Activated CD8-positive, alpha-beta memory T cell treated with anti-CD3 and anti-CD28 coated beads for 36 hours (primary cell): ENCODE measurements around the gene ZNHIT6. TPM values are rescaled to one million over a fixed set of nuclear protein-coding genes. Genes with fewer than 3 reads are reported as not detected.

ENCODE experiments used
- CTCF ChIA-PET: fragments of 350-600 bp; sonication (Branson Sonifier 250); formaldehyde crosslinking; loops from one replicate; lab custom pipeline; 2021; ENCODE audit warnings: antibody characterized with exemption; lab: Charles Lee
- POLR2A ChIA-PET: fragments of 350-600 bp; sonication (Branson Sonifier 250); formaldehyde crosslinking; loops from one replicate; lab custom pipeline; 2021; ENCODE audit warnings: antibody characterized with exemption; lab: Charles Lee
- total RNA-seq, 2 experiments: library from RNA; stranded (reverse); gene quantifications; one replicate each; pipeline ENCODE4 v1.2.3, GENCODE V29; 2021

ZNHIT6 gene
- total RNA-seq, 2 experiments from 2014 or later: 32.5 to 32.7 TPM

DNA sequence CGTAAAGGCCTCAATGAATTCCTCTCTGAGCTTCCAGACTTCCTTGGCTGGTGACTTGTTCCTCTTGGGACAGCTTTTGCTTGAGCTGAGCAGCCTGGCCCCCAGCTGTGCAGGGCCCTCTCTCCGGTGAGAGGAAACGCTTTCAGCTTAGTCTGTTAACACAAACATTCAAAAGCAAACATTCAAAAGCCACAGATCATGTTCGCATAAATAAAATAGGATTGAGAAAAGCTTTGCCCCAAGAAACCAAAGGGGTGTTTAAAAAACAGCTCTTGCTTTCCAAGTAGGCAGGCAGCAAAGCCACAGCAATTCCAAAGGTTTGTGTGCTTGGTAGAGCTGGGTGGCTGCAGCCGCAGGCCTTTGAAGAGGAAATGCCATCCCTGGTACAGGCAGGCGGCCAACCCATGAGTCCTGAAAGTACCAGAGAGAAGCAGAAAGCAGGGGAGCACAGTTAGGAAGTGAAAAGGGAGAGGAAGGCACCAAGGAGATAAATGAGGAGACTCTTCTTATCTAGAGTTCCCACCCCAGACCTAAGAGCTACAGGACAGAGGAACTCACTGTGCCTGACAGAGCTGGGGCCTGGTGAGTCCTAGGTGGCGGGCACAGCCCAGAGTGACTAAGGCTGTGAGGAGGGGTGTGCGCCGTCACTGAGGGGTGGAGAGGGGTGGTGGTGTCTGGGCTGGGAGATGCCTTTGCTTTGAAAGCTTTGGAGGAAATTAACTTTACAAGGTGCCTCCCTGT, 79.3 kb downstream of the ZNHIT6 start:
- POLR2A ChIA-PET: no interaction called here
- CTCF ChIA-PET: no interaction called here

DNA sequence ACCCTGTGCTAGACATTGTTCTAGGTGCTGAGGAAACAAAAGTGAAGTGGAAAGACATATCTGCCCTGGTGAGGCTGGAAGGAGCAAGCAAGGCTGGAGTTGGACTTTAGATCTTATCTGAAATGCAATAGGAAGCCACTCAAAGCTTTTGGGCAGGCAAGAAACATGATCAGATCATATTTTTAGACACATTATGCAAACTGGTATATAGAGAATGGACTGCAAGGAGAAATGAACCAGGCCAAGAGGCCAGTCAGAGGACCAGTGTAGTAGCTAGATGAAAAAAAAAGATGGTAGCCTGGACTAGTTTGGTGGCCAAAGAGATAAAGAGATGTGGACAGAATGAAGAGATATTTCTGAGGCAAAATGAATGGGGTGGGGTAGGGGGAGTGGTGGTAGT, 81.4 kb downstream of the ZNHIT6 start:
- CTCF ChIA-PET: no interaction called here
- POLR2A ChIA-PET: no interaction called here

DNA sequence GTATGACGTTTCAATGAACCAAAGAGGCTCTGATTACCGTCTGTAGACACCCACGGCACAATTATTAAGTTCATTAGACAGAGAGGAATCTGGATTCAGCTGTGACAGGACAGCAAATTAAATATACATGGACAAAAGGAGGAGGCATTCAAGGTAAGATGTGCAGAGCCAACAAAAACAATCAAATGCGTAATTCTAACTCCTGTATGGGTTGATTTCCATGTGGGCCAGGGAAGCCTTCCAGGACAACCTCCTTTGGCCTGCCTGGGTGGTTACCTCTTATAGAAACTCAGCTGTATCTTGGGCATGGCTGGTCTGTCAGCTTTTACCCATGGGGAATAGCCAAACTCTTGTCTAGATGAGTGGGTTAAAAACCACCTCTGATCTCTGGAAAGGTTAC, 83.9 kb downstream of the ZNHIT6 start:
- ChIA-PET CTCF (no interaction called here), POLR2A (no interaction called here)

DNA sequence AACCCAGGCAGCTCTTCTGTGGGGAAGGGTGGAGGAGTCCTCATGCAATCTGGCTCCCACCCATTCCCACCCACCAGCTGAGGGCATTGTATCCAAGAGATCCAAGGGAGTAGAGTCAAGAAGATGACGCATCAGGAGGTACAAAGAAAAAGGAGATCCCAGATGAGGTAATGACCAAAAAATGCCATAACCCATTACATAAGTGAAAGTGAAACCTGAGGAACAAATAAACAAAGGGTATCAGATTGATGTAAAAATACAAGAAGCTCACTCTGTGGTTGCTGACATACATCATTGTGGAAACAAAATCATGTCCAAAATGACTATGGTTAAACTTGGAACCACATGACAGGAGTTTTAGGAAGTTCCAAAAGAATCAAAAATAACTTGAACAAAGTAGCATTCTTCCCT, 85.2 kb downstream of the ZNHIT6 start:
- ChIA-PET CTCF (no interaction called here), POLR2A (no interaction called here)

DNA sequence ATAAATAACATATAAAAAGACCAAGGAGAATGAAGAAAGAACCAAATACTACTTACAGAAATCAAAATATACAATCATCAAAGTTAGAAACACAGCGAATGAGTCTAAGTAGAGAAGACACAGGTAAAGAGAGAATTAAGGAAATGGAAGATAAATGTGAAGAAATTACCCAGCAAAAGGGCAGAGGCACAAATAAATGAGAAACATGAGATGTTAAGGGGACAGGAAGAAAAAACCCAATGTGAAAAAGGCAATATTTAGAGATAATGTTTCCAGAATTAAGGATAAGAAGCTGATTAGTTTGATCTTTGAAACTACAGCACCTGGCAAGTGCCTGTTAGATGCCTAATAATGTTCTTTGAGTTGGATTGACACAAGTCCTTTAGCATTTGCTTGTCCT, 86.8 kb downstream of the ZNHIT6 start:
- ChIA-PET POLR2A (no interaction called here), CTCF (no interaction called here)

DNA sequence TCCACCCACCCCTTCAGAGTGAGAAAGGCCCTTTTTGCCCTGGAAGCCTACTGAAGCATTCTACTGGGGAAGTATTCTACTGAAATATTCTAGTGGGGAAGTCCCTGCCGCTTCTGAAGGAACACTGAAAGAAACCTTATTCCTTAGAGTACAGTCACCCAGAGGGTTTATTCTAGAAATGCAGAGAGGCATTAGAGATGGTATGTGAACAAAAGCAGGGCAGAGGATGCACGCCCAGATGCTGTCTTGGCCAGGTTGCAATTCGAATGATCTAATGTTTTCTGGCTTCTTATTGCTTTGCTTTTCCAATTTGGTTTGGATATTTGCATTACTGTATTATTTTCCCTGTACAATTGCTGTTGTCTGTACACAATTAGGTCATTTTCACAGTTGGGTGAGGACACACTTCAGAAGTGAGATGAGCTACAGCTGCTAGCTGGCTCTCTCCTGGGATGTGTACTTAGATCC, 90.6 kb downstream of the ZNHIT6 start:
- ChIA-PET CTCF (no interaction called here), POLR2A (no interaction called here)

DNA sequence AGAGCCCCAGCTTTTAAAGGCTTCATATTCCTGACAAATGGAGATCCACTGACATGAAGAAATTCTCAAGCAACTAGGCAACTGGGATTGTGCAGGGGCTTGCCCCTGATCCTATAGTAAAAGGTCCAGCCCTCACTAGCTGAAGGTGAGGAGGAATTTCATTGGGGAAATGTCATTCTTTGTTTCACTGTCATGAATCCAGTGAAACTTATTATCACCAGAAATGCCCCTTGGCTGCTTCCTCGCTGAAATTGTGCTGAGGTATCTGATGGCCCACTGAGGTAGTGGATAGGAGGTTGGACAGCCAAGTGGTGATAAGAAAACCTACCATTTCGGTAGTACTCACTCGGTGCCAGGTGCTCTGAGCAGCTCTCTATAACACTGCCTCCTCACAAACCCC, 91.5 kb downstream of the ZNHIT6 start:
- ChIA-PET CTCF (no interaction called here), POLR2A (no interaction called here)

DNA sequence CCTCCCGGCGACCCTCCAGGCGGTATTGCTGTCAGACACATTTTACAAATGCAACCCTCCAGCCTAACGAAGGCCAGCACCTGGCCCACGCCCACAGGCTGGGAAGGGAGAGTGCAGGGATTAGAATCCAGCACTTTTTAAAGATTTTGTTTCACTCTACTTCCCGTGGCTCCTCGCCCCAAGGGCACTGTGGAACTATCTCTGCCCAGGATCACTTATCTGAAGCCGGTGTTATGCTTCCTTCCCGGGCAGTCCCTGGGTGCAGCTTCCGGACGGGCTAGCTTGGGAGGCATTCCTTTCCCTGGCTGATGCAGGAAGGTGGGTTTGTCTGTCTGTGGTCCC, 91.9 kb downstream of the ZNHIT6 start:
- POLR2A ChIA-PET: no interaction called here
- CTCF ChIA-PET: no interaction called here

DNA sequence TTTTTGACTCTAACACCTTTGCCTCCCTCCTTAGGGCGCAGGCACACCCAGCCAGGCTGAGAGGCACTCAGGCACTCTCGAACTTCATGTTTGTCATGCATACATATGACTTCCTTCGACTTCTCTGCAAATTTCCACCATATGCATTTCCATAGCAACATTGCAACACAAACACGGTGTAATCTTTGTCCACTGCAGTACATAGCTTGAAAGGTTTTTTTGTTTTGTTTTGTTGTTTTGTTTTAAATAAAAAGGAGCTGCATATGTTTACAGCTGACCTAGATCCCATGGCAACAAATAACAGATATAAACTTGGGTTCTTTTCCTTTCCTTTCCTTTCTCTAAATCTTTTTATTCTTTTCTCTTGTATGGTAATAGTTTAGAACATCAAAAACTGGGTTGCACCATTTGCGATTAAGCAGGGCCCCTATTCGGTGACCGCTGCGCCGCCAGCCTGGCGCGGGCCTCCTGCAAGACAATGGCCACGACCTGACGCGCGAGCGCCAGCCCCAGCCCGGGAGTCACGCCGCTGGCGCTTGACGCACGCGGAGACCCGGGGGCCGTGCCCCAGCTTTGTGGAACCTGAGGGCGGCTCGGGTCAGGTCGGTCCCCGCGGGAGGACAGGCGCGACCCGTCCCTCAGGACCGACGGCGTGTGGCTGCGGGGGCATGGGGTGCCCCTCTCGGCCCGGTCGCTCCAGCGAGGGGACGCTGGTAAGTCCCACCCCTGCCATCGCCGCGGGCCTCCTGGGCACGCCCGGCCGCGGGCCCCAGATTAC, 92.5 kb downstream of the ZNHIT6 start:
- ChIA-PET CTCF (no interaction called here), POLR2A (no interaction called here)

DNA sequence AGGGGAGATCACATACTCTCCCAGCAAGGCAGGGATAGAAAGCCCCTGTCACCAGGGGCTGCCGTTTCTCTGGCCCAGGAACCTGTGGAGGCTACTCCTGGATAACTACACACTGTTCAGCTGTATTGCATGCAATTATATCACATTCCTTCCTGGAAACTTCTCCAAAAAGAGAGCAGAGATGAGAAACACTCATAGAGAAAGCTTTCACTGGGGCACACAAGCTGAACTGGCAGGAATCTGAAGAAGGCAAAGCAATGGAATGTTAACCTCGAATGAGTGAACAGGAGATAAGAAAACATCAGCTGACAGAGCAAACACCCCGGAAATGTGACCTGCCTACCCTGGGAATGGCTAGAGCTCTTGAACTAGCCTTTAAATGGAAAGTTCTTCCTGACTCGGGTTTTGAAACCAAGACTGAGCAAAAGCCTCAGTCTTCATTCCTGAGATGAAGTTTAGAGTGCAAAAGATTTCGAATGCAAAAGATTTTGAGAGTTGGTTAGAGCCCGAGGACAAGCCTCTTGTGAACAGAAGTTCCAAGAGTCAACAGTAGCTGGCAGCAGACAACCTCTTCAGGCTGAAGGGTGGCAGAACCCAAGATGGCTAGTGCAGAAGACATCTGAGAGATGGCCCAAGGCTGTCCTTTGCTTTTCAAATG, 95.4 kb downstream of the ZNHIT6 start:
- CTCF ChIA-PET: no interaction called here
- POLR2A ChIA-PET: no interaction called here

DNA sequence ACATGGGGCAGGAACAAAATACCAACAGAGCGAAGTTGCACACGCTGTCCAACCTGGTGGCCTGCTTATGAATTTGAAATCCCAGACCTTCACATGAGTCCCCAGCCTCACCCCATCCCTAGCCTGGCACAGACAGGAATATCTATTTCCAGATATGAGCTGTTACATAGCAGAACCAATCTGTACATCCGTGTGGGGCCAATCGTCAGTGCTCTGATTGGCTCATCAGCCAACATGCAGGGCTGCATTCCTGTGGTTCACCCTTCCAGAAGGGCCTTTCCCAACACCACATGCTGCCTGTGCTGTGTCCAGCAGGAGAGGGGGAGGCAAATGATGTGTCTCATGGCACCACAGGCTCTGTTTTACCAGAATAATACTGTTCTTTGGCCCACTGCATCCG, 96.4 kb downstream of the ZNHIT6 start:
- POLR2A ChIA-PET: no interaction called here
- CTCF ChIA-PET: no interaction called here

DNA sequence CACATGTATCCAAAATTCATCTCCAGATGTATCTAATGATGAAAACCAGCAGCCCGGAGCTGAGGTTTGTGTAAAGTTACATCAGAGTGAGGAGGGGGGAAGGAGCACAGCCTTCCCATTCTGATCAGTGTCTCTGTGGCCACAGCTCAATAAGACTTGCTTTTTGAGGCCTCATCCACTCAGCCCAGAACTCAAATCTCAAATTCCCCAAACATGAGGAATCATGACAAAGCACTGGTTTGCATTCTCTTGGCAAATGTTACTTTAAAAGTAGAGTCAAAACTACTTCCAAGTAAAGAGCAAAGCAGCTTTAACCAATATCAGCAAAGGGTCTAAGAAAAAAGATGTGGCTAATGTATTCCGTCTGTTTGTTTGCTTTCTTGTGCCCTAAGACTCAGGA, 96.8 kb downstream of the ZNHIT6 start:
- POLR2A ChIA-PET: no interaction called here
- CTCF ChIA-PET: no interaction called here

DNA sequence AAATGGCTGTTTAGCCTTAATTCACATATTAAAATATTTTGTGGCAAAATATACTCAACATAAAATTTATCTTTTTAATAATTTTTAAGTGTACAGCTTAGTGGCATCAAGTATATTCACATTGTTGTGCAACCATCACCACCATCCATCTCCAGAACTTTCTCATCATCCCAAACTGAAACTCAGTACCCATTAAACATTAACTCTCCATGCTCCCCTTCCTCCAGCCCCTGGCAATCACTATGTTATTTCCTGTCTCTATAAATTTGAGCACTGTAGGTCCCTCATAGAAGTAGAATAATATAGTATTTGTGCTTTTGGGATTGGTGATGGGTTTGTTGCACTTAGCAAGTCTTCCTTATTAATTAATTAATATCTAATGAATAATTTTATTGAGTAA, 98.3 kb downstream of the ZNHIT6 start:
- ChIA-PET CTCF (no interaction called here), POLR2A (no interaction called here)

DNA sequence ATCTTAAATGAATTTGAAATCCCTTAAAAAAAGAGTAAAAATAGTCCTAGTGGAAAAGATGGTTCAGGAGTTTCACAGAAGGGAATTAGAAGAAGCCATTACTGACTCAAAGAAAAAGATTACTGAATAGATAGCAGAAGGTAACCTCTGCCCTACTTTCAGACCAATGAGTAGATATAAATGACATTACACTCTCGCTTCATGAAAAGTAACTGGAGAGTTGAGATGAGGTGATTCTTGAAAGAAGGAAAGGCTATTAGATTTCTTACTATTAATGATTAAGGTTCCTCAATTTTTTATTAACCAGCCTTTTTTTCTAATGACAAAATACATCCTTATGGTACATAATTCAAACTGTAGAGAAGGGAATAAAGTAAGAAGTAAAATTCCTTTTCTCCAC, 99.4 kb downstream of the ZNHIT6 start:
- CTCF ChIA-PET: no interaction called here

DNA sequence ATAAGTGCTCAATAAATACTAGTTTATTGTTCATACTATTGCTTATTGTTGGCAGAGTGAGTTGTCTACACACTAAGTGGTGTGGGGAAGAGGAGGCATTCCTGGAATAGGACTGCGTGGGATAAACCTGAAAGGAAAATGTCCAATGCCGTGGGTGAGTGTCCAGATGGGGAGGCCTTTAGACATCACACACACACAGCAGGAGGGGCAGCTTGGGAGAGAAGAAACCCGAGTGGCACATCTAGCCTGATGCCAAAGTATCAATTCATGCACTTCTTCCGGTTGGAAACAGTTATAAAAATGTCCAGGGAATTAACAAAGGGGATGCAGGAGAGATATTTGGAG, 100.3 kb downstream of the ZNHIT6 start:
- ChIA-PET CTCF (no interaction called here), POLR2A (no interaction called here)

More for the DNA sequence above, 99.4 kb downstream of the ZNHIT6 start:
- POLR2A ChIA-PET: no interaction called here

DNA sequence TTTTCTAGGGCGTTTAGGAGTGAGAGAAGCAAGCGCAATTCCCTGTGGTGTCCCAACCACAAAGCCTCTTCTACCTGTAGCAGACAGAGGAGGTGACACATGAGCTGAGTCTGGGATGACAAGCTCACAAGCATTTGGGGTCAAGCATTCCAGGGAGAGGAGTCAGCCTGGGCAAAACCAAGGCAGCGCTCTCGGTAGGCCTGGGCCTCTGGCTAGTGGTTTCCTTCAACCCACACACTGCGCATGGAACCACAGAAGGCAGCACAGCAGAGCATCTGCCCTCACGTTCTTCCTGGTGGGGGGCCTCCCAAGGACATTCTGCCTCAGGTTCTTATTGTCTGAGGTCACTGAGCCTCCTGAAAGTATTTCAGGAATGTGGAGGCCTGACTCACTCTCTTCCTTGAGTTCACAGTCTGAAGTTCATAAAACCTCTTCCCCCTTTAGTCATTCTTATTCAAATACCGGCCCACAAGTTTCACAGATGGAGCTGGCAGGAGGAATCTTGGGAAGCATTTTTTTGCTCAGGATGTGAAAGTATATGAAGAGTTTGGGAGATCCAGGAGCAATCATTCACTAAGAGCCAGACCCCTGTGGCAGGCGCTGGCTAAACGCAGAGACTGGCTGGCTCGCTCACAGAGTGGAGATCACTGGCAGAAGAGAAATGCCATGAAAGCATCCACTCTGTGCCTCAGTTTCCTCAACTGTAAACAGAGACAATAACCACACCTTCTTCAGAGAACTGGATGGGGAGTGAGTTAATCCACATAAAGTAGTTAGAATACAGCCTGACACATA, 100.9 kb downstream of the ZNHIT6 start:
- CTCF ChIA-PET: no interaction called here
- POLR2A ChIA-PET: no interaction called here

DNA sequence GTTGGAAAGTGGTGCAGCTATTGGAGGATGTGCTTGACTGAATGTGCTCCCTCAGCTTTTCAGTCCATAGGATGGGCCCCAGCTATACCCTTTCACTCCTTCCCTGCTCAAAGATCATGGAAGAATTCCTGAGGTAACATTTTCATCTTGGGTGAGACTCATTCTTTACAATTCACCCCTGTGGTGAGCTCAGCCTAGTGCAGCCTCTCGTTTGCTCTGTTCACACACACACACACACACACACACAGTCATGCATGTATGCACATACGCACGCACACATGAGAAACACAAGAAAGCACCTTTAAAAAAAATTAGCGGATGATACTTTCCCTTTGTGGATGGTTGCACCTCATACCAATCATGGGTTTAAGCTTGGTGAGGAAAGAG, 101.8 kb downstream of the ZNHIT6 start:
- ChIA-PET CTCF (no interaction called here), POLR2A (no interaction called here)

DNA sequence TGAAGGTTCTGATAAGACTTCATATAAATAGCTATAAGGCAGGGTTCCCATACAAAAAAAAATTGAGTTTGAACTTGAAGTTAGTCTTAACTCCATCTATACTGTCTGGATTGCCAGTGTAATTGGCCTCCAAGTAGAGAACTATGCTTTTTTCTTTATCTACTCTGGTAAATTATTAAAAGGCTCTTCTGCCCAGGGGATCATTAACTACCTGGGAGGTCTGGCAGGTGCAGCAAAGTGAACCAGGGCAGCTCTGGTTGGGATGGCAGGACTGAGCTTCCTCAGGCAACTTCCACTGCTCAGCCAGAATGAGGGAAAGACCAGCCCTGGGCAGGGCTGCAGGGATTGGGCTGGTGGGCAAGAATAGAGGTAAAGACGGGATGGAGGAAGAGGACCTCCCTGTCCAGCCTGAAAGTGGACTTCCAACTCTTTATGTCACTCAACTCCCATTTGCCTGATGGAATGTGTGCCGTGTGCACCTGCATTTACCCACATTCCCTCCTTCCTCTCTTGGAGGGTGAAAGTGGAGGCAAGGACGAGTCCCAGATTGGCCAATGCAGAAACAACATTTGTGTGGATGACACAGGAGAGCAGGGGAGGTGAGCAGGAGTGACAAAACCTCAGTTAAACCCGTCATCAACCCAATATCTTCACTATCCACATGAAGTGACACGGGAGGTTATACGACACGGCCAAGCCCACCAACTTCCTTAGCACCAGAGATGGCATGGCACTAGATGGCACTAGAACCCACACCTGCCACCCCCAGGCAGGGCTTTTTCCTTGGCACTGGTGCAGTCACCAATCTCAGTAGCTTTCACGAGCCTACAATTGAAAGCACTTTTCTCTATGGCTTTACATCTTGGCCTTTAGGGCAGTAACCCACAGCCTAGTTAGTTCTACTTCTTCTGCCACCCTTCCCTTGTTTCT, 102.5 kb downstream of the ZNHIT6 start:
- ChIA-PET CTCF (no interaction called here), POLR2A (no interaction called here)
